ENCODE data around the gene MESP2. TPM values are rescaled to one million over a fixed set of nuclear protein-coding genes. Genes with fewer than 3 reads are reported as not detected.

Gene MESP2
- total and polyA plus RNA-seq, 3 experiments from 2014 or later: not detected

DNA sequence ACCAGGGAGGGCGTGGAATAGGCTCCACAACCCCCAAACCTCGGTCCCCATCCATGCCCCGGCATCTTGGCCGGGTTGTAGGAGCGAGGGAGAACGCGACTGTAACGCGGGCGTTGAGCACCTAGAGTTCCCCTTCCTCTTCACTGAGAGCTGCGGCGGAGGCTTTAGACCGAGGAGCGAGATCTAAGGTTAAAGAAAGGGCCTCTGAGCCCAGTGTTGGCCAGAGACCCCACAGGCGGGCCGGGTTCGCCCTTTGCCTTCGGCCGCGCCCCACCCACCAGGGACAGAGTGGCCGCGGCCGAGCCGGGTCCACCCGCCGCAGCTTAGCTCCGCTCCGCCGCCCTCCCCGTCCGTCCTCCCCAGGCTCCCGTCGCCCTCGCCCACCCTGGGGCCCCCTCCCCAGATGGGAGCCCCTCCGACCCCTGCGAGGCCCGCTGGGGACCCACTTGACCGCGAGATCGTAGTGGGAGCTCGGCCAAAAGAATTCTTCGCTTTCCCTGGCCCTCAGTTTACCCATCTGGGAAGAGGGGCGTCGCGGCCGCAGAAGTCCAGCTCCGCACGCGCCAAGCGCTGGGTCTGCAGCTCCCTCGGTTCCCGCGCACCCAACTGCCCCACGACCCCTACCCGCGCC lies 38.1 kb downstream of the MESP2 start:
- Mint-ChIP-seq H3K9me3 (peaks cover 0 to 14% (median 9%) of the 10 kb centered on the region in 5 donors), H3K27me3 (peaks cover 38 to 60% of the 10 kb centered on the region in 2 donors), H3K4me1 (peaks cover 3 to 11% (median 8%) of the 10 kb centered on the region in 3 donors), H3K27ac (no peak overlapping the region), H3K4me3 (peak overlapping the region; percentile 29 to 79 (median 61)), H3K36me3 (peaks cover 0 to 10% (median 2%) of the 10 kb centered on the region in 3 donors)
- Histone ChIP-seq H3K27me3 (ENCODE audit: insufficient read depth, low read length, poor library complexity, severe bottlenecking) (peaks cover 16% of the 10 kb centered on the region), H3K4me3 (ENCODE audit: low read length) (no peak overlapping the region), H3K9me3 (ENCODE audit: low read length) (no peaks in the 10 kb centered on the region), H3K4me1 (ENCODE audit: insufficient read depth, low read length) (no peaks in the 10 kb centered on the region), H3K27ac (ENCODE audit: low read depth, low read length) (no peak overlapping the region), H3K36me3 (ENCODE audit: insufficient read depth, low read length) (no peaks in the 10 kb centered on the region)
- CTCF ChIA-PET: no interaction called here
- POLR2A ChIA-PET: no interaction called here
- DNase-seq: no peak

DNA sequence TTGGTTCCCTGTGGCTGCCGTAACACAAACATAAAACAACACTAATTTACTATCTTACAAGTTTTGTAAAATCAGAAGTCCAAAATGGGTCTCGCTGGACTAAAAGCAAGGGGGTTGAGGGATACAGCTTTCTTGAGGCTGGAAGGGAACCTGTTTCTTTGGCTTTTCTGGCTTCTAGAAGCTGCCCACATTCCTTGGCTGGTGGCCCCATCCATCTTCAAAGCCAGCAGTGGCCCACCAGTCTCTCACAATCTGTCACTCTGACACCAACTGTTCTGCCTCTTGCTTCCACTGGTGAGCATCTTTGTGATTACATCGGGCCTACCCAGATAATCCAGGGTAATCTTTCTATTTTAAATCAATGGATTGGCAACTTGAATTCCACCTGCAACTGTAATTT lies 39.6 kb downstream of the MESP2 start:
- POLR2A ChIA-PET: no interaction called here
- no peaks in the 10 kb centered on the region for H3K36me3 ChIP-seq (ENCODE audit: insufficient read depth, low read length)
- CTCF ChIA-PET: no interaction called here
- Mint-ChIP-seq H3K4me1 (peaks cover 3 to 11% (median 8%) of the 10 kb centered on the region in 3 donors), H3K4me3 (peak overlapping the region; percentile 49 to 79 (median 79)), H3K36me3 (peaks cover 0 to 10% (median 0%) of the 10 kb centered on the region in 3 donors), H3K9me3 (peaks cover 0 to 14% (median 9%) of the 10 kb centered on the region in 5 donors), H3K27me3 (peaks cover 40 to 62% of the 10 kb centered on the region in 2 donors), H3K27ac (no peak overlapping the region)
- DNase-seq: no peak
- H3K4me1 ChIP-seq (ENCODE audit: insufficient read depth, low read length): no peaks in the 10 kb centered on the region
- peaks cover 16% of the 10 kb centered on the region for H3K27me3 ChIP-seq (ENCODE audit: insufficient read depth, low read length, poor library complexity, severe bottlenecking)
- H3K27ac ChIP-seq (ENCODE audit: low read depth, low read length): no peak overlapping the region
- H3K4me3 ChIP-seq (ENCODE audit: low read length): no peak overlapping the region
- no peaks in the 10 kb centered on the region for H3K9me3 ChIP-seq (ENCODE audit: low read length)

DNA sequence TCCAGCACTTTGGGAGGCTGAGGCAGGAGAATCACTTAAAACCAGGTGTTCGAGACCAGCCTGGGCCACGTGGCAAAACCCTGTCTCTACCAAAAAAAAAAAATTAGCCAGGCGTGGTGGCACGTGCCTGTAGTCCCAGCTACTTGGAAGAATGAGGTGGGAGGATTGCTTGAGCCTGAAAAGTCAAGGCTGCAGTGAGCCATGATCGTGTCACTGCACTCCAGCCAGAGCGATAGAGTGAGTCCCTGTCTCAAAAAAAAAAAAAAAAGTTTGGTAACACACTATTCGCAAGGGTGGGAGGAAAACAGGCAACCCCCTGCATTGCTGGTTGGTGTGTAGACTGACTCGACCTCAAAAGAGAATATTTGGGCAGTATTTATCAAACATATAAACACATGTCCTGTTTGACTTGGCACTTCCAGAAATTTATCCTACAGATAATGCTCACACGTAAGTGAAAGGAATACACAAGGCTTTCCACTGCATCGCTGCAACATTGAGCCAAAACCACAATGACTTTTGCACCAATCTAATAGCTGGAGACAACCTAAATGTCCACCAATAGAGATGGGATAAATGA lies 41.7 kb downstream of the MESP2 start:
- H3K27ac ChIP-seq (ENCODE audit: low read depth, low read length): no peak overlapping the region
- H3K4me1 Mint-ChIP-seq: peaks cover 3 to 11% (median 8%) of the 10 kb centered on the region in 3 donors
- peak overlapping the region in 1 of 8 donors; percentile 17 for H3K27ac Mint-ChIP-seq
- H3K4me3 ChIP-seq (ENCODE audit: low read length): no peak overlapping the region
- H3K9me3 ChIP-seq (ENCODE audit: low read length): no peaks in the 10 kb centered on the region
- H3K36me3 ChIP-seq (ENCODE audit: insufficient read depth, low read length): no peaks in the 10 kb centered on the region
- no peak overlapping the region for H3K4me3 Mint-ChIP-seq
- peaks cover 41 to 61% of the 10 kb centered on the region in 2 donors for H3K27me3 Mint-ChIP-seq
- POLR2A ChIA-PET: no interaction called here
- peaks cover 0 to 6% (median 0%) of the 10 kb centered on the region in 3 donors for H3K36me3 Mint-ChIP-seq
- H3K27me3 ChIP-seq (ENCODE audit: insufficient read depth, low read length, poor library complexity, severe bottlenecking): peaks cover 16% of the 10 kb centered on the region
- H3K9me3 Mint-ChIP-seq: peaks cover 0 to 14% (median 9%) of the 10 kb centered on the region in 5 donors
- CTCF ChIA-PET: no interaction called here
- H3K4me1 ChIP-seq (ENCODE audit: insufficient read depth, low read length): no peaks in the 10 kb centered on the region
- DNase-seq: no peak

GRCh38 chr15:89818287-89818686 lies 42.2 kb downstream of the MESP2 start:
- no peak for DNase-seq
- no peaks in the 10 kb centered on the region for H3K36me3 ChIP-seq (ENCODE audit: insufficient read depth, low read length)
- H3K27me3 ChIP-seq (ENCODE audit: insufficient read depth, low read length, poor library complexity, severe bottlenecking): peaks cover 14% of the 10 kb centered on the region
- no peak overlapping the region for H3K27ac ChIP-seq (ENCODE audit: low read depth, low read length)
- peaks cover 3 to 11% (median 8%) of the 10 kb centered on the region in 3 donors for H3K4me1 Mint-ChIP-seq
- no peak overlapping the region for H3K4me3 Mint-ChIP-seq
- H3K36me3 Mint-ChIP-seq: peaks cover 0 to 6% (median 0%) of the 10 kb centered on the region in 3 donors
- no peaks in the 10 kb centered on the region for H3K4me1 ChIP-seq (ENCODE audit: insufficient read depth, low read length)
- H3K27me3 Mint-ChIP-seq: peaks cover 41 to 58% of the 10 kb centered on the region in 2 donors
- H3K27ac Mint-ChIP-seq: no peak overlapping the region
- no peak overlapping the region for H3K4me3 ChIP-seq (ENCODE audit: low read length)
- POLR2A ChIA-PET: no interaction called here
- no peaks in the 10 kb centered on the region for H3K9me3 ChIP-seq (ENCODE audit: low read length)
- H3K9me3 Mint-ChIP-seq: peaks cover 0 to 14% (median 9%) of the 10 kb centered on the region in 5 donors
- CTCF ChIA-PET: no interaction called here

- H3K4me1 ChIP-seq (ENCODE audit: insufficient read depth, low read length): no peaks in the 10 kb centered on the region
- H3K36me3 ChIP-seq (ENCODE audit: insufficient read depth, low read length): no peaks in the 10 kb centered on the region
- Mint-ChIP-seq H3K4me3 (no peak overlapping the region), H3K36me3 (peaks cover 0 to 4% (median 0%) of the 10 kb centered on the region in 3 donors), H3K9me3 (peaks cover 0 to 6% (median 3%) of the 10 kb centered on the region in 5 donors), H3K27me3 (peaks cover 26 to 46% of the 10 kb centered on the region in 2 donors), H3K27ac (peak overlapping the region in 2 of 8 donors; percentile 31 to 47), H3K4me1 (no peaks in the 10 kb centered on the region)
- H3K9me3 ChIP-seq (ENCODE audit: low read length): no peaks in the 10 kb centered on the region
- no peak overlapping the region for H3K27ac ChIP-seq (ENCODE audit: low read depth, low read length)
- H3K27me3 ChIP-seq (ENCODE audit: insufficient read depth, low read length, poor library complexity, severe bottlenecking): no peaks in the 10 kb centered on the region
- H3K4me3 ChIP-seq (ENCODE audit: low read length): no peak overlapping the region
- ChIA-PET POLR2A (no interaction called here), CTCF (no interaction called here)
- no peak for DNase-seq
Measured at GRCh38 chr15:89820666-89821611, 44.8 kb downstream of the MESP2 start.

- POLR2A ChIA-PET: no interaction called here
- DNase-seq: no peak
- no peaks in the 10 kb centered on the region for H3K36me3 ChIP-seq (ENCODE audit: insufficient read depth, low read length)
- no peaks in the 10 kb centered on the region for H3K4me1 ChIP-seq (ENCODE audit: insufficient read depth, low read length)
- no peak overlapping the region for H3K27ac Mint-ChIP-seq
- H3K9me3 ChIP-seq (ENCODE audit: low read length): no peaks in the 10 kb centered on the region
- no peaks in the 10 kb centered on the region for H3K36me3 Mint-ChIP-seq
- H3K27me3 Mint-ChIP-seq: peaks cover 16 to 37% of the 10 kb centered on the region in 2 donors
- H3K4me3 Mint-ChIP-seq: no peak overlapping the region
- H3K4me3 ChIP-seq (ENCODE audit: low read length): no peak overlapping the region
- CTCF ChIA-PET: no interaction called here
- H3K27ac ChIP-seq (ENCODE audit: low read depth, low read length): no peak overlapping the region
- no peaks in the 10 kb centered on the region for H3K4me1 Mint-ChIP-seq
- H3K9me3 Mint-ChIP-seq: no peaks in the 10 kb centered on the region
- H3K27me3 ChIP-seq (ENCODE audit: insufficient read depth, low read length, poor library complexity, severe bottlenecking): no peaks in the 10 kb centered on the region
Measured at GRCh38 chr15:89822026-89822425, 45.9 kb downstream of the MESP2 start.

DNA sequence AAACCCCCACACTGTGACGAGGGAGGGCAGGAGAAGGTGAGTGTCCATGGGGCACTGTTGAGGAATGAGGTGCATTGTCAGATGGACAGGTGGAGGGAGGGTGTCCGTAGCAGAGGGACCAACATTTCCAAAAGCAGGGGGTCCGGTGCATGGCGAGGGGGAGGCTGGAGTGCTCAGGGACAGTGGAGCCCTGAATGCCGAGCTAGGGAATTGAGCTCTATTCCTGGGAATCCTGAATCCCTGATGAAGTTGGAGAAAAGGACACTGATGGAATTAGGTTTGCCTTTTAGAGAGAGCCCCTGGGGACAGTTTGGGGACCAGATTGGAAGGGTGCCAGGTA lies 46.4 kb downstream of the MESP2 start:
- no peak for DNase-seq
- Mint-ChIP-seq H3K9me3 (no peaks in the 10 kb centered on the region), H3K27ac (no peak overlapping the region), H3K27me3 (peaks cover 15 to 34% of the 10 kb centered on the region in 2 donors), H3K36me3 (no peaks in the 10 kb centered on the region), H3K4me3 (no peak overlapping the region), H3K4me1 (no peaks in the 10 kb centered on the region)
- Histone ChIP-seq H3K4me1 (ENCODE audit: insufficient read depth, low read length) (no peaks in the 10 kb centered on the region), H3K4me3 (ENCODE audit: low read length) (no peak overlapping the region), H3K9me3 (ENCODE audit: low read length) (no peaks in the 10 kb centered on the region), H3K27me3 (ENCODE audit: insufficient read depth, low read length, poor library complexity, severe bottlenecking) (no peaks in the 10 kb centered on the region), H3K27ac (ENCODE audit: low read depth, low read length) (no peak overlapping the region), H3K36me3 (ENCODE audit: insufficient read depth, low read length) (no peaks in the 10 kb centered on the region)
- ChIA-PET CTCF (no interaction called here), POLR2A (no interaction called here)

All from CD8-positive, alpha-beta memory T cell (primary cell).